HG03066 (cell line): ENCODE measurements around the gene CD83.

Experiments used
- ATAC-seq: cut with Tn5 transposase; IDR thresholded peaks from one replicate; pipeline ENCODE4 v1.9.1; 2021; ENCODE audit warnings: low read depth; ENCODE audit not compliant: unreplicated experiment

The CD83 gene

GRCh38 chr6:14121936-14122344 lies 4.4 kb downstream of the CD83 start:
- peak; percentile 70 for ATAC-seq

GRCh38 chr6:14123386-14124111 lies 6.0 kb downstream of the CD83 start:
- ATAC-seq: no peak

- no peak for ATAC-seq
Observed at GRCh38 chr6:14125346-14125745, 7.8 kb downstream of the CD83 start.

GRCh38 chr6:14126191-14126590 lies 8.6 kb downstream of the CD83 start:
- ATAC-seq: no peak

- no peak for ATAC-seq
Observed at GRCh38 chr6:14127611-14128010, 10.0 kb downstream of the CD83 start.

GRCh38 chr6:14128012-14128411 lies 10.4 kb downstream of the CD83 start:
- no peak for ATAC-seq

- no peak for ATAC-seq
Observed at GRCh38 chr6:14128746-14129145, 11.2 kb downstream of the CD83 start.

GRCh38 chr6:14129575-14129974 lies 12.0 kb downstream of the CD83 start:
- peak; percentile 65 for ATAC-seq

- no peak for ATAC-seq
Observed at GRCh38 chr6:14130435-14131075, 13.0 kb downstream of the CD83 start.

- ATAC-seq: no peak
Observed at GRCh38 chr6:14131579-14131978, 14.0 kb downstream of the CD83 start.

GRCh38 chr6:14132244-14132920 lies 14.8 kb downstream of the CD83 start:
- no peak for ATAC-seq

GRCh38 chr6:14132921-14133275 lies 15.3 kb downstream of the CD83 start:
- ATAC-seq: no peak

GRCh38 chr6:14134211-14134910 lies 16.8 kb downstream of the CD83 start:
- no peak for ATAC-seq

GRCh38 chr6:14135893-14136539 lies 18.4 kb downstream of the CD83 start:
- ATAC-seq: no peak

GRCh38 chr6:14138701-14139215 lies 21.2 kb downstream of the CD83 start:
- no peak for ATAC-seq

GRCh38 chr6:14141351-14142062 lies 23.9 kb downstream of the CD83 start:
- no peak for ATAC-seq

GRCh38 chr6:14142063-14142450 lies 24.5 kb downstream of the CD83 start:
- ATAC-seq: no peak

GRCh38 chr6:14142511-14143223 lies 25.1 kb downstream of the CD83 start:
- ATAC-seq: no peak

- ATAC-seq: no peak
Observed at GRCh38 chr6:14143305-14143704, 25.7 kb downstream of the CD83 start.
